H1 (cell line): ENCODE results near the gene KCNQ1. TPM values are rescaled to one million over a fixed set of nuclear protein-coding genes. Genes with fewer than 3 reads are reported as not detected.

Experiments used
- CTCF ChIA-PET: fragments of 300-600 bp; sonication (Branson Sonifier 250); formaldehyde crosslinking; loops from one replicate; lab custom pipeline; 2021; ENCODE audit not compliant: partially characterized antibody; lab: Charles Lee
- POLR2A ChIA-PET: fragments of 300-600 bp; sonication (Branson Sonifier 250); formaldehyde crosslinking; loops from one replicate; lab custom pipeline; 2021; ENCODE audit warnings: inconsistent platforms; ENCODE audit not compliant: partially characterized antibody; lab: Charles Lee
- DNase-seq, 2 experiments: peaks; one replicate each; pipeline versions ENCODE4 v3.0.0 to v3.0.0-alpha.2; 2010 to 2022; ENCODE audit warnings: low spot score in 2 of 2, low read depth in 1 of 2, mixed read lengths in 1 of 2
- FAIRE-seq: peaks from 2 replicates; lab custom pipeline; 2011; peaks lifted over from hg19 to GRCh38; lab: Jason Lieb, UNC
- H2AFZ ChIP-seq: 2 replicates; pipeline ENCODE4 v1.8.1; 2012; ENCODE audit warnings: low read length, inconsistent platforms
- H2AK5ac ChIP-seq: 2 replicates; pipeline ENCODE4 v1.6.1; 2013; ENCODE audit warnings: low read depth, low read length
- H2BK120ac ChIP-seq: replicated peaks from 2 replicates; pipeline ENCODE3; 2013; ENCODE audit warnings: low read depth, low read length, inconsistent platforms
- H2BK12ac ChIP-seq: 2 replicates; pipeline ENCODE4 v1.6.1; 2013; ENCODE audit warnings: low read depth, low read length
- H2BK15ac ChIP-seq: 2 replicates; pipeline ENCODE4 v1.6.1; 2013; ENCODE audit warnings: low read length
- H2BK20ac ChIP-seq: 2 replicates; pipeline ENCODE4 v1.6.1; 2013; ENCODE audit warnings: low read length
- H2BK5ac ChIP-seq: 2 replicates; pipeline ENCODE4 v1.6.1; 2013; ENCODE audit warnings: low read depth, low read length
- H3K14ac ChIP-seq: 2 replicates; pipeline ENCODE4 v1.6.1; 2013; ENCODE audit warnings: inconsistent platforms; ENCODE audit not compliant: insufficient read length
- H3K18ac ChIP-seq: 2 replicates; pipeline ENCODE4 v1.6.1; 2013; ENCODE audit warnings: low read length; ENCODE audit errors: extremely low read depth
- H3K23ac ChIP-seq: 2 replicates; pipeline ENCODE4 v1.6.1; 2013; ENCODE audit warnings: inconsistent platforms; ENCODE audit not compliant: insufficient read length
- H3K23me2 ChIP-seq: 2 replicates; pipeline ENCODE4 v1.6.1; 2013; ENCODE audit warnings: low read depth, low read length
- H3K27ac ChIP-seq: 2 replicates; pipeline ENCODE4 v1.6.1; 2011; ENCODE audit warnings: low read depth, low read length, inconsistent platforms
- H3K27me3 ChIP-seq, 4 experiments: replicated peaks in 1 of 4; 1 replicate in 1 of 4; 2 replicates in 3 of 4; pipeline versions ENCODE4 v1.6.1 to v1.8.1; 2011 to 2013; ENCODE audit warnings: low read length in 3 of 4, mild to moderate bottlenecking in 3 of 4, inconsistent platforms in 2 of 4, mixed read lengths in 2 of 4, moderate library complexity in 1 of 4; ENCODE audit not compliant: control insufficient read depth in 3 of 4, insufficient read depth in 3 of 4; ENCODE audit errors: extremely low read depth in 1 of 4
- H3K36me3 ChIP-seq, 4 experiments: 2 replicates each; pipeline versions ENCODE4 v1.6.1 to v1.8.1; 2011 to 2013; ENCODE audit warnings: mild to moderate bottlenecking in 4 of 4, low read length in 3 of 4, moderate library complexity in 2 of 4, control low read depth in 1 of 4, inconsistent platforms in 1 of 4; ENCODE audit not compliant: insufficient read depth in 4 of 4, control insufficient read depth in 2 of 4
- H3K4ac ChIP-seq: replicated peaks from 2 replicates; pipeline ENCODE3; 2013; ENCODE audit warnings: low read length, low read depth, mixed read lengths, inconsistent platforms; ENCODE audit not compliant: insufficient read length
- H3K4me1 ChIP-seq, 4 experiments: replicated peaks in 1 of 4; 1 replicate in 1 of 4; 2 replicates in 3 of 4; pipeline versions ENCODE4 v1.6.1 to v1.8.1; 2011 to 2013; ENCODE audit warnings: low read length in 3 of 4, inconsistent platforms in 2 of 4, mixed read lengths in 1 of 4; ENCODE audit not compliant: insufficient read depth in 4 of 4, control insufficient read depth in 3 of 4
- H3K4me2 ChIP-seq, 2 experiments: 2 replicates each; pipeline versions ENCODE4 v1.6.1 to v1.8.1; 2011 to 2013; ENCODE audit warnings: low read depth in 2 of 2, low read length in 2 of 2, control low read depth in 1 of 2, inconsistent platforms in 1 of 2, mild to moderate bottlenecking in 1 of 2; ENCODE audit not compliant: insufficient read depth in 1 of 2
- H3K4me3 ChIP-seq, 4 experiments: fragments of 200-600, 300-600 bp in 1 of 4; sonication (generic), shearing (Covaris generic), sonication (Bioruptor Twin) in 1 of 4; 2 replicates each; pipeline versions ENCODE4 v1.5.1 to v1.8.1; 2011 to 2016; ENCODE audit warnings: low read length in 4 of 4, low read depth in 3 of 4, control low read depth in 2 of 4, inconsistent platforms in 2 of 4, mild to moderate bottlenecking in 2 of 4, mixed read lengths in 1 of 4, moderate library complexity in 1 of 4; ENCODE audit not compliant: insufficient read depth in 2 of 4; ENCODE audit errors: extremely low read depth in 1 of 4
- H3K56ac ChIP-seq: replicated peaks from 2 replicates; pipeline ENCODE3; 2013; ENCODE audit warnings: low read depth, mild to moderate bottlenecking, mixed read lengths, low read length, inconsistent platforms; ENCODE audit not compliant: insufficient read length
- H3K79me1 ChIP-seq: 2 replicates; pipeline ENCODE4 v1.6.1; 2013; ENCODE audit warnings: low read depth, low read length, control low read depth
- H3K79me2 ChIP-seq, 2 experiments: 2 replicates each; pipeline versions ENCODE4 v1.6.1 to v1.8.1; 2012 to 2013; ENCODE audit warnings: low read length in 2 of 2, mild to moderate bottlenecking in 2 of 2, inconsistent platforms in 1 of 2; ENCODE audit not compliant: insufficient read depth in 2 of 2, control insufficient read depth in 1 of 2
- H3K9ac ChIP-seq, 4 experiments: replicated peaks in 1 of 4; 1 replicate in 1 of 4; 2 replicates in 3 of 4; pipeline versions ENCODE4 v1.6.1 to v1.8.1; 2011 to 2013; ENCODE audit warnings: low read depth in 3 of 4, low read length in 3 of 4, control low read depth in 2 of 4, mild to moderate bottlenecking in 2 of 4, moderate library complexity in 2 of 4, inconsistent platforms in 1 of 4; ENCODE audit errors: extremely low read depth in 1 of 4
- H3K9me3 ChIP-seq, 2 experiments: 2 replicates each; pipeline versions ENCODE4 v1.6.1 to v1.8.1; 2012 to 2013; ENCODE audit warnings: mild to moderate bottlenecking in 2 of 2, moderate library complexity in 2 of 2, control low read depth in 1 of 2, inconsistent platforms in 1 of 2, low read depth in 1 of 2, low read length in 1 of 2, mixed read lengths in 1 of 2; ENCODE audit not compliant: insufficient read depth in 2 of 2
- H4K20me1 ChIP-seq, 2 experiments: replicated peaks in 1 of 2; 2 replicates each; pipeline versions ENCODE3 to v1.8.1; 2011 to 2013; ENCODE audit warnings: inconsistent platforms in 2 of 2, low read length in 2 of 2, mild to moderate bottlenecking in 1 of 2; ENCODE audit not compliant: insufficient read depth in 2 of 2, control insufficient read depth in 1 of 2
- H4K5ac ChIP-seq: 2 replicates; pipeline ENCODE4 v1.6.1; 2013; ENCODE audit warnings: low read length, low read depth, mixed read lengths, inconsistent platforms; ENCODE audit not compliant: insufficient read length
- H4K8ac ChIP-seq: 2 replicates; pipeline ENCODE4 v1.8.0; 2013; ENCODE audit warnings: mild to moderate bottlenecking, moderate library complexity, low read length, inconsistent platforms; ENCODE audit not compliant: insufficient read depth; ENCODE audit errors: extremely low read depth
- H4K91ac ChIP-seq: replicated peaks from 2 replicates; pipeline ENCODE3; 2013; ENCODE audit warnings: low read length, mixed read lengths, inconsistent platforms; ENCODE audit not compliant: insufficient read length
- EGR1 ChIP-seq: IDR thresholded peaks from 2 replicates; pipeline ENCODE4 v1.6.1; 2011; ENCODE audit warnings: low read depth, low read length, borderline replicate concordance
- KDM5A ChIP-seq: fragments of 200-600 bp; IDR thresholded peaks from 2 replicates; pipeline ENCODE4 v1.7.1; 2012; ENCODE audit warnings: mild to moderate bottlenecking, low read length, inconsistent platforms, mixed read lengths
- RAD21 ChIP-seq, 2 experiments: IDR thresholded peaks in 1 of 2; conservative IDR thresholded peaks in 1 of 2; 2 replicates each; pipeline ENCODE4 v1.6.1; 2011; ENCODE audit warnings: low read depth in 2 of 2, low read length in 2 of 2, improper control_type of control experiment in 1 of 2, inconsistent platforms in 1 of 2, mild to moderate bottlenecking in 1 of 2, moderate library complexity in 1 of 2
- SRF ChIP-seq: IDR thresholded peaks from 2 replicates; pipeline ENCODE4 v1.6.1; 2011; ENCODE audit warnings: mild to moderate bottlenecking, low read depth, low read length, moderate library complexity
- TAF1 ChIP-seq: IDR thresholded peaks from 2 replicates; pipeline ENCODE4 v1.6.1; 2011; ENCODE audit warnings: mild to moderate bottlenecking, low read depth, low read length
- TCF12 ChIP-seq: IDR thresholded peaks from 2 replicates; pipeline ENCODE4 v1.6.1; 2011; ENCODE audit warnings: low read depth, mild to moderate bottlenecking, low read length
- WGBS, 2 experiments: shearing (Covaris generic) in 1 of 2; methylation state at CpG; one replicate each; pipeline versions ENCODE4 v1.1.6 to v1.1.7; 2013 to 2015; ENCODE audit warnings: low lambda C conversion rate in 2 of 2, mixed read lengths in 2 of 2, inconsistent platforms in 1 of 2, low coverage in 1 of 2, missing lambda C conversion rate in 1 of 2; ENCODE audit not compliant: insufficient replicate concordance in 2 of 2, insufficient coverage in 1 of 2, insufficient read length in 1 of 2; ENCODE audit errors: extremely low coverage in 1 of 2, missing lambda C conversion rate in 1 of 2; 5-methylcytosine and 5-hydroxymethylcytosine counted together
- polyA plus RNA-seq, 7 experiments: library from polyadenylated mRNA; depleted of rRNA in 3 of 7; stranded (reverse) in 5 of 7; unstranded in 2 of 7; fragments of >200 nt in 5 of 7; fragments of 200-250 nt in 2 of 7; gene quantifications; 1 replicate in 5 of 7; 2 replicates in 1 of 7; 4 replicates in 1 of 7; pipeline versions ENCODE4 v1.2.1 to v1.2.3, GENCODE V29; 2011 to 2013; ENCODE audit warnings: missing spikeins in 2 of 7, mixed read lengths in 2 of 7
- total RNA-seq: library from RNA; stranded (reverse); fragmentation: NEBNext Ultra II Directional; extraction: Animal tissue kit (Norgen Biotek cat#: 25700); gene quantifications from 2 replicates; pipeline ENCODE4 v1.2.1, GENCODE V29; 2021

The KCNQ1 gene
- total and polyA plus RNA-seq, 2 of the 8 experiments (the other 6 are each of a cell fraction or from before 2014, with no cell fraction given), result 1.9 to 2.0 TPM

DNA sequence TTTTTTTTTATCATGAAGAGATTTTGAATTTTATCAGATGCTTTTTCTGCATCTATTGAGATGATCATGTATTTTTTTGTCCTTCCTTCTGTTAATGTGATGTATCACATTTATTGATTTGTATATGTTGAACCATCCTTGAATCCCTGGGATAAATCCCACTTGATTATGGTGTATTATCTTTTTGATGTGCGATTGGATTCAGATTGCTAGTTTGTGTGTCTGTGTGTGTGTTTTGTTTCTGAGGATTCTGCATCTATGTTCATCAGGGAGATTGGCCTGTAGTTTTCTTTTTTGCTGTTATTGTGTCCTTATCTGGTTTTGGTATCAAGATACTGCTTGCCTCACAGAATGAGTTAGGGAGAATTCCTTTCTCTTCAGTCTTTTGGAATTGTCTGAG is 202.4 kb downstream of the KCNQ1 start:
- Histone ChIP-seq H3K18ac (no peak overlapping the region), H3K4me1 (no peaks in the 10 kb centered on the region), H4K5ac (no peak overlapping the region), H3K4ac (no peak overlapping the region), H3K27me3 (peaks cover 4 to 44% (median 26%) of the 10 kb centered on the region in 4 experiments), H3K9ac (no peak overlapping the region), H3K23ac (no peak overlapping the region), H2AK5ac (no peak overlapping the region), H3K23me2 (no peaks in the 10 kb centered on the region), H2AFZ (no peak overlapping the region), H4K91ac (no peak overlapping the region), H2BK120ac (no peak overlapping the region), H3K36me3 (peaks cover 0 to 6% (median 0%) of the 10 kb centered on the region in 4 experiments; a peak in 3 of 8 replicates), H3K9me3 (peaks cover 74 to 77% of the 10 kb centered on the region in 2 experiments), H2BK15ac (no peak overlapping the region), H3K4me2 (no peak overlapping the region), H3K4me3 (no peak overlapping the region), H4K20me1 (no peaks in the 10 kb centered on the region), H4K8ac (no peak overlapping the region), H3K79me1 (no peaks in the 10 kb centered on the region), H2BK5ac (no peak overlapping the region), H3K56ac (no peak overlapping the region), H3K27ac (no peak overlapping the region), H2BK20ac (no peak overlapping the region), H3K14ac (no peak overlapping the region), H2BK12ac (no peak overlapping the region), H3K79me2 (no peaks in the 10 kb centered on the region)
- DNase-seq, result no peak
- ChIA-PET POLR2A (no interaction called here), CTCF (no interaction called here)
- 100% methylated on average over 1 of the region's 1 CpG; no CpG with 5 or more reads in 1 of the 2 experiments for WGBS, 2 experiments
- no peak for FAIRE-seq
- TF ChIP-seq TAF1, result no peak
- no peak for TF ChIP-seq RAD21 (IDR thresholded peaks at IDR 0.05 in 1 of 2, conservative IDR thresholded peaks at IDR 0.05 in 1 of 2; ENCODE audit: low read depth in 2 of 2, low read length in 2 of 2)
- no peak for TF ChIP-seq EGR1
- TF ChIP-seq KDM5A, result no peak
- TF ChIP-seq SRF, result no peak
- no peak for TF ChIP-seq TCF12
